HEK293T (cell line): ENCODE results near the gene NKD2.

Source experiments
- CTCF ChIA-PET: fragments of 350-600 bp; formaldehyde crosslinking; extraction: SDS; loops from one replicate; lab custom pipeline; 2021; ENCODE audit warnings: antibody characterized with exemption, inconsistent platforms; lab: Yijun Ruan, JAX
- POLR2A ChIA-PET: fragments of 350-600 bp; formaldehyde crosslinking; extraction: SDS; loops from one replicate; lab custom pipeline; 2020; ENCODE audit warnings: antibody characterized with exemption, inconsistent platforms; lab: Yijun Ruan, JAX
- DNase-seq: peaks from one replicate; pipeline ENCODE4 v3.0.0; 2012; ENCODE audit warnings: mixed read lengths; ENCODE audit errors: extremely low spot score
- ARNT ChIP-seq: fragments of 450-650 bp; IDR thresholded peaks from 2 replicates; pipeline ENCODE4 v1.6.1; 2017; ENCODE audit warnings: mild to moderate bottlenecking
- BHLHE40 ChIP-seq: fragments of 450-650 bp; IDR thresholded peaks from 2 replicates; pipeline ENCODE4 v1.6.1; 2016; ENCODE audit warnings: mild to moderate bottlenecking, moderate library complexity, borderline replicate concordance
- CTBP1 ChIP-seq: fragments of 450-650 bp; IDR thresholded peaks from 2 replicates; pipeline ENCODE4 v1.6.1; 2016; ENCODE audit warnings: borderline replicate concordance
- ELF4 ChIP-seq: fragments of 450-650 bp; IDR thresholded peaks from 2 replicates; pipeline ENCODE4 v1.6.1; 2017; ENCODE audit warnings: antibody characterized with exemption
- FOXA1 ChIP-seq: fragments of 450-650 bp; IDR thresholded peaks from 2 replicates; pipeline ENCODE4 v1.6.1; 2016; ENCODE audit warnings: mild to moderate bottlenecking
- FOXK2 ChIP-seq: fragments of 450-650 bp; IDR thresholded peaks from 2 replicates; pipeline ENCODE4 v1.6.1; 2016; ENCODE audit warnings: mild to moderate bottlenecking
- FOXM1 ChIP-seq: fragments of 450-650 bp; IDR thresholded peaks from 2 replicates; pipeline ENCODE4 v1.6.1; 2017; ENCODE audit warnings: mild to moderate bottlenecking, borderline replicate concordance
- HDGF ChIP-seq: fragments of 450-650 bp; IDR thresholded peaks from 2 replicates; pipeline ENCODE4 v1.6.1; 2017; ENCODE audit warnings: antibody characterized with exemption, borderline replicate concordance
- L3MBTL2 ChIP-seq: fragments of 450-650 bp; conservative IDR thresholded peaks from 2 replicates; pipeline ENCODE4 v1.6.1; 2016; ENCODE audit warnings: mild to moderate bottlenecking
- LEF1 ChIP-seq: fragments of 450-650 bp; IDR thresholded peaks from 2 replicates; pipeline ENCODE4 v1.6.1; 2017; ENCODE audit warnings: mild to moderate bottlenecking, borderline replicate concordance
- NFRKB ChIP-seq: fragments of 450-650 bp; IDR thresholded peaks from 2 replicates; pipeline ENCODE4 v1.6.1; 2016; ENCODE audit warnings: mild to moderate bottlenecking, moderate library complexity
- PKNOX1 ChIP-seq: fragments of 450-650 bp; IDR thresholded peaks from 2 replicates; pipeline ENCODE4 v1.6.1; 2016
- SP1 ChIP-seq: fragments of 450-650 bp; IDR thresholded peaks from 2 replicates; pipeline ENCODE4 v1.6.1; 2017
- SUZ12 ChIP-seq: fragments of 450-650 bp; IDR thresholded peaks from 2 replicates; pipeline ENCODE4 v1.6.1; 2016; ENCODE audit warnings: mild to moderate bottlenecking
- TARDBP ChIP-seq: fragments of 450-650 bp; IDR thresholded peaks from 2 replicates; pipeline ENCODE4 v1.6.1; 2016
- ZNF384 ChIP-seq: fragments of 450-650 bp; IDR thresholded peaks from 2 replicates; pipeline ENCODE4 v1.6.1; 2016

NKD2 gene

DNA sequence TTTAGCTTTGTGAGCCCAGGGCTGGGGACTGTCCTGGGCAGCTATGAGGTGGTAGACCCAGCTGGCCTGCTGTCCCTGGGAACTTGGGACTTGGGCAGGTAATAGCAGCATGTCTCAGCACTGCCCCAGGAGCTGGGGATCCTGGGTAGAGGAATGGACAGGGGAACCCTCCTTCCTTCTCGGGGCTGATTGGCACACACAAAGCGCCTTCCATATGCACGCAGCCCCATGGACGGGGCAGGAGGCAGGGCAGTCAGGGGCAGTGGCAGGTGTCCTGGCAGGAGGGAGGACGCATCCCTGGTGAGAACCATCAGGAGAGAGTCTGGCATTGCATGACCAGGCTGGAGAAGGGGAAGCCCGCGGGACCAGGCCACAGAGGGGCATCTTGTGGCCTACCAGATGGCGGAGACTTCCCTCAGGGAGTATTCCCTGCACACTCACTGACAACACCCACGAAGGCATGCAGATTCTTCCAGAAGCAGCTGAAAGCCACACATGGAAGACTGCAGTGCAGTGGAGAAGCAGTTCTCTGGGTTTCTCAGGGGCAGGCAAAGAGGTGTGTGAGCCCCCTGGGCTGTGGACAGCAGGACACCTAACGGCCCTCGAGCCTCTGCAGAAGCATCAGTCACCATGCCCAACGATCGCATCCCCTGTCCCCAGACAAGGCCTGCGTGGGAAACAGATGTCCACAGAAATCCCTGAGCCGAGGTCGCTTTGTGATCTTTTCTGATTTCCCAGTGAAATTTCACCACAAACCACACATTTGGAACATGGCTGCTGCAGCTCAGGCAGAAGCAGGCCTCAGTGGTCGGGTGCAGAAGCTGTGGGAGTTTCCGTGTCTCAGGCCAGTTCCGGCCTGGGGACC lies 7.0 kb upstream of the NKD2 start:
- no peak for DNase-seq
- TF ChIP-seq ELF4 (no peak), FOXM1 (no peak), NFRKB (no peak), L3MBTL2 (no peak), LEF1 (no peak), CTBP1 (no peak), ARNT (no peak), ZNF384 (no peak), SUZ12 (no peak), FOXK2 (no peak)
- ChIA-PET POLR2A (no interaction called here), CTCF (interaction anchor here (1.3 kb wide), 1 partner anchor 172 kb away, joined by 3 read pairs; no protein-coding TSS in a partner anchor)

DNA sequence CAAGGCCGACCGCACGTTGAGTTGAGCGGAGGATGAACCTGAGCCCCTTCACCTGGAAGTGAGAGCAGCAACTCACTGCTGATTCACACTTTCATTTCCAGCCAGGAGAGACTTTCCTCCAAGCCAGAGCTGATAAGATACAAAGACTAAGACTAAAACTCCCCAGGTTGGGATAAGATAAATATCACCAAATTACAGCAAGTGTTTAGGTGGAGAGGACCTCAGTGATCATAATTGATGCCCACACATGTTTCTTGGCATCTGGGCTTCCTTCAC lies 6.4 kb upstream of the NKD2 start:
- no peak for TF ChIP-seq NFRKB
- DNase-seq, result no peak
- ChIA-PET CTCF (interaction anchor here (0.6 to 1.3 kb wide), 3 partner anchors 9 to 172 kb away, joined by 3 to 4 read pairs (median 4); no protein-coding TSS in a partner anchor), POLR2A (no interaction called here)

DNA sequence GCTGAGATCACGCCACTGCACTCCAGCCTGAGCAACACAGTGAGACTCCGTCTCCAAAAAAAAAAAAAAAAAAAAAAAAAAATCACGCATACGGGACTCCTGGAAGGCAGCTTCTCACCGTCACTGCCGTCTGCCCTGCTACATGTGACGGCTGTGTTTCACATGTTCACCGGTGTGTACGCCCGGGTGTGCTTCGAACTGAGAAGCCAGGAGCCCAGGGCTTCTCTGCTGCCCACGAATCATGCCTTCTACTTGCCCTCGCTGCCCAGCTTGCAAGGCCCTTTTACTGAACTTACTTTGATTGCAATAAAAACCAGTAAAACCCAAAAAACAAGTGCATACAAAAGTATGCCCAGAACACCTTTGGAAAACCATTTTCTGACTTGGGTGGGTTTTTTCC lies 5.8 kb upstream of the NKD2 start:
- no peak for DNase-seq
- ChIA-PET POLR2A (no interaction called here), CTCF (interaction anchor here (0.6 to 0.9 kb wide), 2 partner anchors 8 to 18 kb away, joined by 4 read pairs; no protein-coding TSS in a partner anchor)
- TF ChIP-seq ELF4 (no peak), HDGF (no peak), FOXA1 (no peak), CTBP1 (no peak), BHLHE40 (no peak), NFRKB (no peak), FOXK2 (no peak), PKNOX1 (no peak), TARDBP (no peak), SP1 (no peak), L3MBTL2 (no peak), FOXM1 (no peak), ARNT (no peak), ZNF384 (no peak)

GRCh38 chr5:1003296-1003937 lies 5.2 kb upstream of the NKD2 start:
- ChIA-PET CTCF (interaction anchor here (0.9 kb wide), 1 partner anchor 19 kb away, joined by 4 read pairs; no protein-coding TSS in a partner anchor), POLR2A (no interaction called here)
- no peak for DNase-seq
- no peak for TF ChIP-seq FOXM1
- TF ChIP-seq FOXK2, result no peak
- no peak for TF ChIP-seq NFRKB
- TF ChIP-seq ELF4, result no peak
- no peak for TF ChIP-seq L3MBTL2
- TF ChIP-seq ZNF384, result no peak
- no peak for TF ChIP-seq TARDBP
- no peak for TF ChIP-seq FOXA1
- no peak for TF ChIP-seq CTBP1
- TF ChIP-seq SP1, result no peak
- no peak for TF ChIP-seq HDGF

- ChIA-PET POLR2A (interaction anchor here (1.0 kb wide), 1 partner anchor 9 kb away, joined by 3 read pairs; no protein-coding TSS in a partner anchor), CTCF (interaction anchor here (0.5 to 0.6 kb wide), 2 partner anchors 12 to 88 kb away, joined by 3 to 4 read pairs; no protein-coding TSS in a partner anchor)
- TF ChIP-seq LEF1, result no peak
- no peak for TF ChIP-seq BHLHE40
- peak; percentile 51 for TF ChIP-seq L3MBTL2
- no peak for TF ChIP-seq CTBP1
- TF ChIP-seq ELF4, result no peak
- TF ChIP-seq FOXK2, result no peak
- no peak for TF ChIP-seq TARDBP
- peak; percentile 54 for DNase-seq
These were observed 3.9 kb upstream of the NKD2 start for GRCh38 chr5:1004461-1005248.

DNA sequence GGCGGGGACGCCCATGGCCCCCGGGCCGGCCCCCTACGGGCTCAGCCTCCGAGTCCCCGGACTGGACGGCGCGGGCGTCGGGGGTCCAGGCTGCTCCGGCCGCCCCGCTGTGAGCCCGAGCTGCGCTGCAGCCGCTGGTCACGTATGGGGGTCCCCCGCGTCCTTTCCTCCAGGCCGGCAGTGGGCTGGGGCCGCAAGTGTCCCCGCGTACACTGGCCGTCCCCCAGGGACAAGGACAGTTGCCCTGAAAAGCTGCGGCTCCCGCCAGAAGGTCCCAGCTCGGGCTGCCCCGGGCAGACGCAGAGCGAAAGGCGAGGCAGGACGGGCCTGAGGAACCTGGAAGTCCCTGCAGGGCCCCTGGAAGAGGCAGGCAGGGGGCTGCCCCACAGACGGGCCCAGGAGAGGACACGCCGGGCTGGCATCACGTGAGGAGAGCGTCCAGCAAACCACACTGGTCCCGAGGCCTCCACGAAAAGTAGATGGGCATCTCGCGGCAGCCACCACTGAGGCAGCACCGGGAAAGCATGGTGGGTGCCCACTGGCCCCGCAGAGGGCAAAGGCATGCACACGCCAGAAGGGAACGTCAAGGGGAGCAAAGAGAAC lies 3.3 kb upstream of the NKD2 start:
- TF ChIP-seq CTBP1 (no peak), ARNT (no peak), TARDBP (no peak), ELF4 (no peak), LEF1 (no peak), FOXA1 (no peak), PKNOX1 (no peak), HDGF (no peak), L3MBTL2 (no peak), FOXM1 (no peak), SUZ12 (no peak), SP1 (no peak)
- CTCF ChIA-PET, result interaction anchor here (0.5 to 0.6 kb wide), 2 partner anchors 11 to 88 kb away, joined by 3 to 4 read pairs; no protein-coding TSS in a partner anchor
- POLR2A ChIA-PET, result interaction anchor here (1.0 kb wide), 1 partner anchor 10 kb away, joined by 3 read pairs; no protein-coding TSS in a partner anchor
- DNase-seq, result no peak
